NCI-H2227 (cell line): Measurements from ENCODE around the gene CPLX1.
"Not testable (repeated sequence)": the region's sequence is repeated elsewhere in the genome, so short reads cannot be mapped to it uniquely, and the experiment has no call there.

ENCODE experiments used
- DNase-seq: peaks from one replicate; lab custom pipeline; 2025; ENCODE audit not compliant: unreplicated experiment; lab: John Stamatoyannopoulos, UW

CPLX1 gene

DNA sequence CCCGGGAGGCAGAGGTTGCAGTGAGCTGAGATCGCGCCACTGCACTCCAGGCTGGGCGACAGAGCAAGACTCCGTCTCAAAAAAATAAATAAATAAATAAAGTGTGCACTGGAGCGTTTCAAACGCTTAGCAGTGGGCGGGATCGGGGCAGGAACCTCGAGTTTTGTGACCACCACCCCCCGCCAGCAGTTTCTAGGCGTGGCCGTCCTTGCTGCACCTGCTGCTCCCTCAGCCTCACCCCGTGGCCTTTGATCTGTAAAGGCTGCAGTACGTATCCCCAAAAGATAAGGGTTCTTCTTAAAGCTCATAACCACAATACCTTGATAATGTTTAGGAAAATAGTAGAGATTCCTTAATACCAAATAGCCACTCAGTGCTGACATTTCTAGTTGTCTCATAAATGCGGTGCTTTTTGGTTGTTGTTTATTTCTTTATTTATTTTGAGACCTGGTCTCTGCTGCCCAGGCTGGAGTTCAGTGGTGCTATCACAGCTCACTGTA is 87.1 kb downstream of the CPLX1 start:
- DNase-seq, result no peak

DNA sequence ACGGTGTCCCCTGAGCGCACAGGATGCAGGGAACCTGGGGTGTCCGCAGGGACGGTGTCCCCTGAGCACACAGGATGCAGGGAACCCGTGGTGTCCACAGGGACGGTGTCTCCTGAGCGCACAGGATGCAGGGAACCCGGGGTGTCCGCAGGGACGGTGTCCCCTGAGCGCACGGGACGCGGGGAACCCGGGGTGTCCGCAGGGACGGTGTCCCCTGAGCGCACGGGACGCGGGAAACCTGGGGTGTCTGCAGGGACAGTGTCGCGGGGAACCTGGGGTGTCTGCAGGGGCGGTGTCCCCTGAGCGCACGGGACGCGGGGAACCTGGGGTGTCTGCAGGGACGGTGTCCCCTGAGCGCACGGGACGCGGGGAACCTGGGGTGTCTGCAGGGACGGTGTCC is 89.4 kb downstream of the CPLX1 start:
- not testable (repeated sequence) for DNase-seq

DNA sequence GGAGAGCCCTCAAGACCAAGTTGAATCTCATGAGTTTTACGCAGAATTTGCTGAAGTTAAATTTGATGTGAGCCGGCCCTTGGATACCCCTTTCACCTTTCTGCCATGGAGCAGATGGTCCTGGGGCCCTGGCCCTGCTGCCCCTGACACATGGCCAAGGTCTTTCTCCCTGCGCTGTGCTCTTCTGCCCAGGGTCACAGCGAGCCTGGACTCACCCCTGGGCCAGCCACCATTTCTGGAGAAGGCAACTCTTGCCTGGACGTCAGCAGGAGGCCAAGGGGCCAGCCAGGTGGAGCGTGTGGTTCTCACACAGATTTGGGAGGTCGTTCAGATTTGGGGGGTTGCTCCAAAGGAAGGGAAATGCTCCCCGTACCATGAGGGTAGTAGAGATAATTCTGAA is 90.3 kb downstream of the CPLX1 start:
- no peak for DNase-seq
